ENCODE measurements around the gene KANK2.

Gene KANK2

DNA sequence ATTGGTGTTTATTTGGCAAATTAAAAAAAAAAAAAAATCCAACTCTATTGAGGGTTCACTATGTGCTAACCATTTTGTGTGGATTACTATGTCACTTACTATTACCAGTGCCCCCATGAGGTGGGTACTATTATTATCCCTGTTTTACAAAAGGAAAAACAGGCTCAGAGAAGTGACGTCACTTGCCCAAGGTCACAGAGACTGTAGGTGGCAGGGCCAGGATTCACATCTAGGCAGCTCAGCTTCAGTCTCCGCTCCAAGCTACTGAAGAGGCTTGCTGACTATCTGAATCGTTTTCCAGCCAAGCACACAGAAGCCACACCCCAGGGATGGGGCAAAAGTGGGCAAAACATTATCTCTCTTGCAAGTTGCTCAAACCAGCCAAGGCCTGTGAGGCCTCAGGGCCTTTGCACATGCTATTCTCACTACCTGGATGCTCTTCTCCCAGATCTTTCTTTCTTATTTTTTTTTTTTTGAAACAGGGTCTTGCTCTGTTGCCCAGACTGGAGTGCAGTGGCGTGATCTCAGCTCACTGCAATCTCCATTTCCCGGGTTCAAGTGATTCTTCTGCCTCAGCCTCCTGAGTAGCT lies 37.2 kb upstream of the KANK2 start:
- no peaks in the 10 kb centered on the region for H3K79me2 ChIP-seq (ENCODE audit: insufficient read depth, low read length)
- no peaks in the 10 kb centered on the region for H4K20me1 ChIP-seq (ENCODE audit: insufficient read depth, low read length)
- H3K9me3 ChIP-seq (ENCODE audit: insufficient read depth, low read length, severe bottlenecking): no peaks in the 10 kb centered on the region
- H2AFZ ChIP-seq (ENCODE audit: low read depth, low read length): no peak overlapping the region
- no peak overlapping the region for H3K9ac ChIP-seq (ENCODE audit: low read depth, low read length)
- no peaks in the 10 kb centered on the region for H3K36me3 ChIP-seq (ENCODE audit: insufficient read depth, low read length)
- no peak overlapping the region for H3K4me2 ChIP-seq (ENCODE audit: insufficient read depth, low read length)
- no peak for TF ChIP-seq EZH2 (IDR thresholded peaks at IDR 0.05; ENCODE audit: borderline replicate concordance, low read depth, low read length, severe bottlenecking)
- DNase-seq (no peak), ATAC-seq (ENCODE audit: insufficient read depth, low read depth) (no peak)
- H3K4me1 ChIP-seq (ENCODE audit: insufficient read depth, low read length): no peaks in the 10 kb centered on the region
- H3K4me3 ChIP-seq (ENCODE audit: low read depth in 1 of 2, low read length in 2 of 2): no peak overlapping the region
- no peaks in the 10 kb centered on the region for H3K27me3 ChIP-seq (ENCODE audit: insufficient read depth, low read length, poor library complexity)
- no peak overlapping the region for H3K27ac ChIP-seq (ENCODE audit: low read length)

DNA sequence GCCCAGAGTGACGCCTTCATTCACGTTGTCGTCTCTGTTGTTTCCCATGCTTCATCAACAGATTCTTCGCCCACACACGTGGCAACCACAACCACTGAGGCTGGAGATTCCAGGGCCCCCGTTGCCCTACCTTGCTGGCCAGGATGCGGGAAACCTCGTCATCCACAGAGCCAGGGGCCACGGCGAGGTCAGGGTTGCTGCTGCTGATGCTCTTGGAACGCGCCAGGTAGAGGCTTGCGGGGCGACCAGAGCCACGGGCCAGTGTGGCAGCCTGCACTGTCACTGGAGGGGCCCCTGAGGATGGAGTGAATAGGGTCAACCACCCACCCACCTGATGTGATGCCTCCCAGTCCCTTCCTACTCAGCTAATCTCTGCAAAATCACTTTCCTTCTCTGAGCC lies 35.7 kb upstream of the KANK2 start:
- Histone ChIP-seq H3K9me3 (ENCODE audit: insufficient read depth, low read length, severe bottlenecking) (no peaks in the 10 kb centered on the region), H3K4me1 (ENCODE audit: insufficient read depth, low read length) (no peaks in the 10 kb centered on the region), H3K9ac (ENCODE audit: low read depth, low read length) (no peak overlapping the region), H3K79me2 (ENCODE audit: insufficient read depth, low read length) (no peaks in the 10 kb centered on the region), H3K4me3 (ENCODE audit: low read depth in 1 of 2, low read length in 2 of 2) (no peak overlapping the region), H4K20me1 (ENCODE audit: insufficient read depth, low read length) (no peaks in the 10 kb centered on the region), H3K27me3 (ENCODE audit: insufficient read depth, low read length, poor library complexity) (no peaks in the 10 kb centered on the region), H3K36me3 (ENCODE audit: insufficient read depth, low read length) (no peaks in the 10 kb centered on the region), H2AFZ (ENCODE audit: low read depth, low read length) (no peak overlapping the region), H3K27ac (ENCODE audit: low read length) (no peak overlapping the region), H3K4me2 (ENCODE audit: insufficient read depth, low read length) (no peak overlapping the region)
- ATAC-seq (ENCODE audit: insufficient read depth, low read depth): no peak
- no peak for DNase-seq
- no peak for TF ChIP-seq EZH2 (IDR thresholded peaks at IDR 0.05; ENCODE audit: borderline replicate concordance, low read depth, low read length, severe bottlenecking)
- TF ChIP-seq, protein P1, sequence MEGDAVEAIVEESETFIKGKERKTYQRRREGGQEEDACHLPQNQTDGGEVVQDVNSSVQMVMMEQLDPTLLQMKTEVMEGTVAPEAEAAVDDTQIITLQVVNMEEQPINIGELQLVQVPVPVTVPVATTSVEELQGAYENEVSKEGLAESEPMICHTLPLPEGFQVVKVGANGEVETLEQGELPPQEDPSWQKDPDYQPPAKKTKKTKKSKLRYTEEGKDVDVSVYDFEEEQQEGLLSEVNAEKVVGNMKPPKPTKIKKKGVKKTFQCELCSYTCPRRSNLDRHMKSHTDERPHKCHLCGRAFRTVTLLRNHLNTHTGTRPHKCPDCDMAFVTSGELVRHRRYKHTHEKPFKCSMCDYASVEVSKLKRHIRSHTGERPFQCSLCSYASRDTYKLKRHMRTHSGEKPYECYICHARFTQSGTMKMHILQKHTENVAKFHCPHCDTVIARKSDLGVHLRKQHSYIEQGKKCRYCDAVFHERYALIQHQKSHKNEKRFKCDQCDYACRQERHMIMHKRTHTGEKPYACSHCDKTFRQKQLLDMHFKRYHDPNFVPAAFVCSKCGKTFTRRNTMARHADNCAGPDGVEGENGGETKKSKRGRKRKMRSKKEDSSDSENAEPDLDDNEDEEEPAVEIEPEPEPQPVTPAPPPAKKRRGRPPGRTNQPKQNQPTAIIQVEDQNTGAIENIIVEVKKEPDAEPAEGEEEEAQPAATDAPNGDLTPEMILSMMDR (IDR thresholded peaks at IDR 0.05; ENCODE audit: borderline replicate concordance, extremely low read depth, low read length, poor library complexity, severe bottlenecking): no peak

DNA sequence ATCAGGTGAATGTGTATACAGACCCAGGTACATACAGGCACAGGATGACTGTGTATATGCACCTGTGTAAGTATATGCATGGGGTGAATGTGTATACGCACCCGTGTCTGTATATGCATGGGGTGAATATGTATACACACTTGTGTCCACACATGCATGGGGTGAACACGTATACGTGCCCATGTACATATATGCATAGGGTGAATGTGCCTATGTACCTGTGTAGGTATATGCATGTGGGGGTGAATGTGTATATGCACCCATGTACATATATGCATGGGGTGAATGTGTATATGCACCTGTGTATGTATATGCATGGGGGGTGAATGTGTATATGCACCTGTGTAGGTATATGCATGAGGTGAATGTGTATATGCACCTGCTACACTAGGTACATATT lies 35.2 kb upstream of the KANK2 start:
- H3K4me2 ChIP-seq (ENCODE audit: insufficient read depth, low read length): no peak overlapping the region
- no peaks in the 10 kb centered on the region for H3K27me3 ChIP-seq (ENCODE audit: insufficient read depth, low read length, poor library complexity)
- no peaks in the 10 kb centered on the region for H3K9me3 ChIP-seq (ENCODE audit: insufficient read depth, low read length, severe bottlenecking)
- no peaks in the 10 kb centered on the region for H3K36me3 ChIP-seq (ENCODE audit: insufficient read depth, low read length)
- no peaks in the 10 kb centered on the region for H4K20me1 ChIP-seq (ENCODE audit: insufficient read depth, low read length)
- H3K27ac ChIP-seq (ENCODE audit: low read length): no peak overlapping the region
- H3K9ac ChIP-seq (ENCODE audit: low read depth, low read length): no peak overlapping the region
- H3K79me2 ChIP-seq (ENCODE audit: insufficient read depth, low read length): no peaks in the 10 kb centered on the region
- DNase-seq (no peak), ATAC-seq (ENCODE audit: insufficient read depth, low read depth) (no peak)
- no peak for TF ChIP-seq EZH2 (IDR thresholded peaks at IDR 0.05; ENCODE audit: borderline replicate concordance, low read depth, low read length, severe bottlenecking)
- H3K4me3 ChIP-seq (ENCODE audit: low read depth in 1 of 2, low read length in 2 of 2): no peak overlapping the region
- no peak overlapping the region for H2AFZ ChIP-seq (ENCODE audit: low read depth, low read length)
- H3K4me1 ChIP-seq (ENCODE audit: insufficient read depth, low read length): no peaks in the 10 kb centered on the region

DNA sequence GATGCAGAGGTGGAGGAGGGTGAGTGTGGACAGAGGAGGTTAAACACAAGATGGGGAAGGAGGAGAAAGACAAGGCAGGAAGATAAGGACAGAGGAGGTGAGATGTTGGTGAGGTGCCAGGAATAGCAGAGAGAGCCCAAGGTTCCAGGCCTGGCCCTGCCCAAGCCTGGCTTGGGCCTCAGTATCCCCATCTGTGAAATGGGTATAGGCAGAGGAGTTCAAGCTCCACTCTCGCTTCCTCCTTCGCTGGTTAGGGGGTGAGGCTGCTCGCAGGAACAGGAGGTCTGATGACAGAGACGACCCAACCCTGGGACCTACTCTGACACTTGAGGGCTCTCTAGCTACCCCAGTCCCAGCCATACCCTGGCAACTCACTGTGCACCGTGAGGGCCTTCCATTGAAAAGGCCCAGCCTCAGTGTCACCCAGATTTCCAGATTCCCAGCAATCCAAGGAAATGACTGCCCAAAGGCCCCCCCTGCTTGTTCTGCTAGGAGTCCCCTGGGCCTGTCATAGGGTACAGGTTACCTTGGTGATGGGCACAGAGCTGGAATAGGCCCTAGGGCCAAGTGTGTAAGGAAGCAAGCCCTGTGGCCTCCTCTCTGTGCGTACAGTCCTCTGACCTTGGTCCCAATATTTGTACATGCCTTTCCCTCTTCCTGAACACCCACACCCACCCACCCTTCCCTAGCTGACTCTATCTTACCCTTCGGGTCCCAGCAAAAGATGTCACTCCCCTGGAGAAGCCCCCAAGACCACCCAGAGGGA lies 33.5 kb upstream of the KANK2 start:
- H3K4me1 ChIP-seq (ENCODE audit: insufficient read depth, low read length): no peaks in the 10 kb centered on the region
- no peaks in the 10 kb centered on the region for H3K36me3 ChIP-seq (ENCODE audit: insufficient read depth, low read length)
- H4K20me1 ChIP-seq (ENCODE audit: insufficient read depth, low read length): no peaks in the 10 kb centered on the region
- H3K4me3 ChIP-seq (ENCODE audit: low read depth in 1 of 2, low read length in 2 of 2): no peak overlapping the region
- no peak overlapping the region for H3K27ac ChIP-seq (ENCODE audit: low read length)
- no peaks in the 10 kb centered on the region for H3K27me3 ChIP-seq (ENCODE audit: insufficient read depth, low read length, poor library complexity)
- DNase-seq (no peak), ATAC-seq (ENCODE audit: insufficient read depth, low read depth) (no peak)
- no peak overlapping the region for H2AFZ ChIP-seq (ENCODE audit: low read depth, low read length)
- TF ChIP-seq, protein P1 (IDR thresholded peaks at IDR 0.05; ENCODE audit: borderline replicate concordance, extremely low read depth, low read length, poor library complexity, severe bottlenecking): no peak
- TF ChIP-seq EZH2 (IDR thresholded peaks at IDR 0.05; ENCODE audit: borderline replicate concordance, low read depth, low read length, severe bottlenecking): no peak
- H3K79me2 ChIP-seq (ENCODE audit: insufficient read depth, low read length): no peaks in the 10 kb centered on the region
- H3K9me3 ChIP-seq (ENCODE audit: insufficient read depth, low read length, severe bottlenecking): no peaks in the 10 kb centered on the region
- H3K9ac ChIP-seq (ENCODE audit: low read depth, low read length): no peak overlapping the region
- no peak overlapping the region for H3K4me2 ChIP-seq (ENCODE audit: insufficient read depth, low read length)
